ENCODE data around the gene OR5L2.

GRCh38 chr11:55819330-55819729 is 7.7 kb upstream of the OR5L2 start, which contains the start of gene OR5D18:
- TF ChIP-seq CTCF (IDR thresholded peaks at IDR 0.05) (no peak), POLR2A (IDR thresholded peaks at IDR 0.05) (no peak)

Measured in testis (tissue), 2 donors.